HepG2 (cell line): Measurements from ENCODE around the gene UBR3. TPM values are rescaled to one million over a fixed set of nuclear protein-coding genes. Genes with fewer than 3 reads are reported as not detected.

ENCODE experiments used
- GATAD2A ChIP-seq: IDR thresholded peaks from 2 replicates; pipeline ENCODE4 v1.6.1; 2016
- HNRNPH1 ChIP-seq: fragments of 200-400 bp; formaldehyde crosslinking; optimal IDR thresholded peaks from 2 replicates; pipeline ENCODE3; 2017; ENCODE audit warnings: mild to moderate bottlenecking, low read depth, low read length
- IKZF1 ChIP-seq: fragments of 450-650 bp; IDR thresholded peaks from 2 replicates; pipeline ENCODE4 v1.7.1; 2016
- ZFP1 ChIP-seq: IDR thresholded peaks from 2 replicates; pipeline ENCODE4 v1.6.1; 2016
- ZNF225 ChIP-seq: sonication (generic); formaldehyde crosslinking; IDR thresholded peaks from 2 replicates; pipeline ENCODE4 v1.4.0; 2020; ENCODE audit warnings: mild to moderate bottlenecking, missing genetic modification reagents
- ZNF333 ChIP-seq: sonication (generic); formaldehyde crosslinking; IDR thresholded peaks from 2 replicates; pipeline ENCODE4 v1.4.0; 2020; ENCODE audit warnings: mild to moderate bottlenecking, missing genetic modification reagents, borderline replicate concordance
- ZNF713 ChIP-seq: sonication (generic); formaldehyde crosslinking; IDR thresholded peaks from 2 replicates; pipeline ENCODE4 v1.4.0; 2020; ENCODE audit warnings: mild to moderate bottlenecking, missing genetic modification reagents
- polyA plus RNA-seq, 8 experiments: library from polyadenylated mRNA; depleted of rRNA in 3 of 8; stranded (reverse) in 7 of 8; unstranded in 1 of 8; fragments of >200 nt; fragmentation: Illumina TruSeq in 4 of 8; extraction: Trizol in 4 of 8; gene quantifications; 2 replicates each; pipeline versions ENCODE4 v1.2.1 to v1.2.3, GENCODE V29; 2011 to 2016; ENCODE audit warnings: low read depth in 4 of 8, missing spikeins in 1 of 8, mixed read lengths in 1 of 8; ENCODE audit not compliant: insufficient read depth in 1 of 8
- total RNA-seq, 5 experiments: library from RNA; depleted of rRNA; stranded (reverse); fragments of >200 nt; fragmentation: Illumina TruSeq; extraction: Trizol; gene quantifications; 2 replicates each; pipeline ENCODE4 v1.2.3, GENCODE V29; 2016; ENCODE audit warnings: low read depth in 1 of 5
- TF ChIP-seq, protein P1 (sequence below): sonication (generic); formaldehyde crosslinking; IDR thresholded peaks from 2 replicates; pipeline ENCODE4 v1.9.0; 2021; ENCODE audit warnings: missing genetic modification reagents, borderline replicate concordance
- TF ChIP-seq, protein P2 (sequence below): sonication (generic); formaldehyde crosslinking; IDR thresholded peaks from 2 replicates; pipeline ENCODE4 v1.4.0; 2020; ENCODE audit warnings: missing genetic modification reagents
- TF ChIP-seq, protein P3 (sequence below): sonication (generic); formaldehyde crosslinking; IDR thresholded peaks from 2 replicates; pipeline ENCODE4 v1.4.0; 2020; ENCODE audit warnings: missing genetic modification reagents, borderline replicate concordance
- TF ChIP-seq, protein P4 (sequence below): sonication (generic); formaldehyde crosslinking; IDR thresholded peaks from 2 replicates; pipeline ENCODE4 v1.4.0; 2020; ENCODE audit warnings: missing genetic modification reagents
- TF ChIP-seq, protein P5 (sequence below): conservative IDR thresholded peaks from 2 replicates; pipeline ENCODE4 v1.6.1; 2018; ENCODE audit warnings: missing genetic modification reagents

UBR3 gene
- total and polyA plus RNA-seq, 2 of the 13 experiments (the other 11 are each of a cell fraction or from before 2014, with no cell fraction given), result 15.1 to 28.0 TPM

DNA sequence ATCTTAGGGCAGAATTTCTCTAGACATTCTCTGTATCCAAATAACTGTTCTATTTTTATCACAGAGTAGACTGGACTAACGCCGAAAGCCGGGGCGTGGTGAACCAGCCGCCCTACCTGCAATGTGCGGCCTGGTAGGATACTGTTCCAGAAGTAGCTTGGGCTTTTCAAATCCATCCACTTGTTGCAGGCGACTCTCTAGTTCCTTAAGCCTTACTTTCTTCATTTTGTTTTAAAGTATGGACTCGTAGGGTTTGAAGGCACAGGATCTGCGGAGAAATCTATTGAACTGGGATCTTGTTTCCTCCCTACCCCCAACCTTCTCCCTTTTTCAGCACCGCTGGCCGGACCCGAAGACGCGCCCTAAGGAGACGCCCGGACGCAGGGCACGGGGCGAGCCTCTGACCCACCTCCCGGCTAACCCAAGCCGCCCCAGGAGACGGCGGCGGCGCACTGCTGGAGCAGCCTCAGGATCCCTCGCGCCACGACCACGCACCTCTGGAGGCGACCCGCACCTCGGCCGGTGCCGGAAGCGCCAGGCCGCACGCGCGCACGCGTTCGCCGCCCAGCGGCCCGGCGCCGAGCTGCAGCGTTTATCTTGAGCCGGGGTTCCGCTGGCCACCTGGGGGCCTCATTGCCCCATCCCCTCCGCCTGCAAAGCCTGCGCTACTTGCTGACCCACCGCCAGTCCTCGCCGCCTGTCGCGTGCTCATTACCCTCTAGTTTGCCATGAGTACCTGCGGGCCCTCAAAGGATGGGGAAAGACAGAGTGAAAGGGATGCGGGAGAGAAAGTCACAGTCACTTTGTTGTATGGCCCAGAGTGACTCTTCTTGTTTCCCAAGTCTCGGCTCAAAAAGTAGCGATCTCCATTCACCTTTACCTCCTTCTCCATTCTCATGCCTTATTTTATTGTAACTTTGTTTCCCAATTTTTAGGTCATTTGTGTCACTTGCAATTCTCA lies 2.6 kb upstream of the UBR3 start, which contains the start of gene METTL5 (continued):
- TF ChIP-seq, protein P1, sequence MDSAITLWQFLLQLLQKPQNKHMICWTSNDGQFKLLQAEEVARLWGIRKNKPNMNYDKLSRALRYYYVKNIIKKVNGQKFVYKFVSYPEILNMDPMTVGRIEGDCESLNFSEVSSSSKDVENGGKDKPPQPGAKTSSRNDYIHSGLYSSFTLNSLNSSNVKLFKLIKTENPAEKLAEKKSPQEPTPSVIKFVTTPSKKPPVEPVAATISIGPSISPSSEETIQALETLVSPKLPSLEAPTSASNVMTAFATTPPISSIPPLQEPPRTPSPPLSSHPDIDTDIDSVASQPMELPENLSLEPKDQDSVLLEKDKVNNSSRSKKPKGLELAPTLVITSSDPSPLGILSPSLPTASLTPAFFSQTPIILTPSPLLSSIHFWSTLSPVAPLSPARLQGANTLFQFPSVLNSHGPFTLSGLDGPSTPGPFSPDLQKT, result peak; percentile 96; the same call in 1 of the 2 replicates
- 0 out of 2 replicates have a peak, but pooled peaks have one; percentile 4 for TF ChIP-seq ZFP1 (CRISPR knock-in tag)
- TF ChIP-seq, protein P2, sequence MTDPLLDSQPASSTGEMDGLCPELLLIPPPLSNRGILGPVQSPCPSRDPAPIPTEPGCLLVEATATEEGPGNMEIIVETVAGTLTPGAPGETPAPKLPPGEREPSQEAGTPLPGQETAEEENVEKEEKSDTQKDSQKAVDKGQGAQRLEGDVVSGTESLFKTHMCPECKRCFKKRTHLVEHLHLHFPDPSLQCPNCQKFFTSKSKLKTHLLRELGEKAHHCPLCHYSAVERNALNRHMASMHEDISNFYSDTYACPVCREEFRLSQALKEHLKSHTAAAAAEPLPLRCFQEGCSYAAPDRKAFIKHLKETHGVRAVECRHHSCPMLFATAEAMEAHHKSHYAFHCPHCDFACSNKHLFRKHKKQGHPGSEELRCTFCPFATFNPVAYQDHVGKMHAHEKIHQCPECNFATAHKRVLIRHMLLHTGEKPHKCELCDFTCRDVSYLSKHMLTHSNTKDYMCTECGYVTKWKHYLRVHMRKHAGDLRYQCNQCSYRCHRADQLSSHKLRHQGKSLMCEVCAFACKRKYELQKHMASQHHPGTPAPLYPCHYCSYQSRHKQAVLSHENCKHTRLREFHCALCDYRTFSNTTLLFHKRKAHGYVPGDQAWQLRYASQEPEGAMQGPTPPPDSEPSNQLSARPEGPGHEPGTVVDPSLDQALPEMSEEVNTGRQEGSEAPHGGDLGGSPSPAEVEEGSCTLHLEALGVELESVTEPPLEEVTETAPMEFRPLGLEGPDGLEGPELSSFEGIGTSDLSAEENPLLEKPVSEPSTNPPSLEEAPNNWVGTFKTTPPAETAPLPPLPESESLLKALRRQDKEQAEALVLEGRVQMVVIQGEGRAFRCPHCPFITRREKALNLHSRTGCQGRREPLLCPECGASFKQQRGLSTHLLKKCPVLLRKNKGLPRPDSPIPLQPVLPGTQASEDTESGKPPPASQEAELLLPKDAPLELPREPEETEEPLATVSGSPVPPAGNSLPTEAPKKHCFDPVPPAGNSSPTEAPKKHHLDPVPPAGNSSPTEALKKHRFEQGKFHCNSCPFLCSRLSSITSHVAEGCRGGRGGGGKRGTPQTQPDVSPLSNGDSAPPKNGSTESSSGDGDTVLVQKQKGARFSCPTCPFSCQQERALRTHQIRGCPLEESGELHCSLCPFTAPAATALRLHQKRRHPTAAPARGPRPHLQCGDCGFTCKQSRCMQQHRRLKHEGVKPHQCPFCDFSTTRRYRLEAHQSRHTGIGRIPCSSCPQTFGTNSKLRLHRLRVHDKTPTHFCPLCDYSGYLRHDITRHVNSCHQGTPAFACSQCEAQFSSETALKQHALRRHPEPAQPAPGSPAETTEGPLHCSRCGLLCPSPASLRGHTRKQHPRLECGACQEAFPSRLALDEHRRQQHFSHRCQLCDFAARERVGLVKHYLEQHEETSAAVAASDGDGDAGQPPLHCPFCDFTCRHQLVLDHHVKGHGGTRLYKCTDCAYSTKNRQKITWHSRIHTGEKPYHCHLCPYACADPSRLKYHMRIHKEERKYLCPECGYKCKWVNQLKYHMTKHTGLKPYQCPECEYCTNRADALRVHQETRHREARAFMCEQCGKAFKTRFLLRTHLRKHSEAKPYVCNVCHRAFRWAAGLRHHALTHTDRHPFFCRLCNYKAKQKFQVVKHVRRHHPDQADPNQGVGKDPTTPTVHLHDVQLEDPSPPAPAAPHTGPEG (CRISPR knock-in tag), result peak; percentile 82; the same call in 1 of the 2 replicates
- TF ChIP-seq HNRNPH1, result no peak
- TF ChIP-seq GATAD2A (CRISPR knock-in tag), result peak; percentile 61
- TF ChIP-seq ZNF713 (CRISPR knock-in tag), result no peak
- TF ChIP-seq, protein P3, sequence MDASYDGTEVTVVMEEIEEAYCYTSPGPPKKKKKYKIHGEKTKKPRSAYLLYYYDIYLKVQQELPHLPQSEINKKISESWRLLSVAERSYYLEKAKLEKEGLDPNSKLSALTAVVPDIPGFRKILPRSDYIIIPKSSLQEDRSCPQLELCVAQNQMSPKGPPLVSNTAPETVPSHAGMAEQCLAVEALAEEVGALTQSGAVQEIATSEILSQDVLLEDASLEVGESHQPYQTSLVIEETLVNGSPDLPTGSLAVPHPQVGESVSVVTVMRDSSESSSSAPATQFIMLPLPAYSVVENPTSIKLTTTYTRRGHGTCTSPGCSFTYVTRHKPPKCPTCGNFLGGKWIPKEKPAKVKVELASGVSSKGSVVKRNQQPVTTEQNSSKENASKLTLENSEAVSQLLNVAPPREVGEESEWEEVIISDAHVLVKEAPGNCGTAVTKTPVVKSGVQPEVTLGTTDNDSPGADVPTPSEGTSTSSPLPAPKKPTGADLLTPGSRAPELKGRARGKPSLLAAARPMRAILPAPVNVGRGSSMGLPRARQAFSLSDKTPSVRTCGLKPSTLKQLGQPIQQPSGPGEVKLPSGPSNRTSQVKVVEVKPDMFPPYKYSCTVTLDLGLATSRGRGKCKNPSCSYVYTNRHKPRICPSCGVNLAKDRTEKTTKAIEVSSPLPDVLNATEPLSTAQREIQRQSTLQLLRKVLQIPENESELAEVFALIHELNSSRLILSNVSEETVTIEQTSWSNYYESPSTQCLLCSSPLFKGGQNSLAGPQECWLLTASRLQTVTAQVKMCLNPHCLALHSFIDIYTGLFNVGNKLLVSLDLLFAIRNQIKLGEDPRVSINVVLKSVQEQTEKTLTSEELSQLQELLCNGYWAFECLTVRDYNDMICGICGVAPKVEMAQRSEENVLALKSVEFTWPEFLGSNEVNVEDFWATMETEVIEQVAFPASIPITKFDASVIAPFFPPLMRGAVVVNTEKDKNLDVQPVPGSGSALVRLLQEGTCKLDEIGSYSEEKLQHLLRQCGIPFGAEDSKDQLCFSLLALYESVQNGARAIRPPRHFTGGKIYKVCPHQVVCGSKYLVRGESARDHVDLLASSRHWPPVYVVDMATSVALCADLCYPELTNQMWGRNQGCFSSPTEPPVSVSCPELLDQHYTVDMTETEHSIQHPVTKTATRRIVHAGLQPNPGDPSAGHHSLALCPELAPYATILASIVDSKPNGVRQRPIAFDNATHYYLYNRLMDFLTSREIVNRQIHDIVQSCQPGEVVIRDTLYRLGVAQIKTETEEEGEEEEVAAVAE (CRISPR knock-in tag), result no peak
- TF ChIP-seq, protein P4, sequence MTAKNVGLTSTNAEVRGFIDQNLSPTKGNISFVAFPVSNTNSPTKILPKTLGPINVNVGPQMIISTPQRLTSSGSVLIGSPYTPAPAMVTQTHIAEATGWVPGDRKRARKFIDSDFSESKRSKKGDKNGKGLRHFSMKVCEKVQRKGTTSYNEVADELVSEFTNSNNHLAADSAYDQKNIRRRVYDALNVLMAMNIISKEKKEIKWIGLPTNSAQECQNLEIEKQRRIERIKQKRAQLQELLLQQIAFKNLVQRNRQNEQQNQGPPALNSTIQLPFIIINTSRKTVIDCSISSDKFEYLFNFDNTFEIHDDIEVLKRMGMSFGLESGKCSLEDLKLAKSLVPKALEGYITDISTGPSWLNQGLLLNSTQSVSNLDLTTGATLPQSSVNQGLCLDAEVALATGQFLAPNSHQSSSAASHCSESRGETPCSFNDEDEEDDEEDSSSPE (CRISPR knock-in tag), result peak; percentile 83
- no peak for TF ChIP-seq IKZF1
- TF ChIP-seq, protein P5, sequence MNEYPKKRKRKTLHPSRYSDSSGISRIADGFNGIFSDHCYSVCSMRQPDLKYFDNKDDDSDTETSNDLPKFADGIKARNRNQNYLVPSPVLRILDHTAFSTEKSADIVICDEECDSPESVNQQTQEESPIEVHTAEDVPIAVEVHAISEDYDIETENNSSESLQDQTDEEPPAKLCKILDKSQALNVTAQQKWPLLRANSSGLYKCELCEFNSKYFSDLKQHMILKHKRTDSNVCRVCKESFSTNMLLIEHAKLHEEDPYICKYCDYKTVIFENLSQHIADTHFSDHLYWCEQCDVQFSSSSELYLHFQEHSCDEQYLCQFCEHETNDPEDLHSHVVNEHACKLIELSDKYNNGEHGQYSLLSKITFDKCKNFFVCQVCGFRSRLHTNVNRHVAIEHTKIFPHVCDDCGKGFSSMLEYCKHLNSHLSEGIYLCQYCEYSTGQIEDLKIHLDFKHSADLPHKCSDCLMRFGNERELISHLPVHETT, result no peak; the same call in 1 of the 2 replicates
- TF ChIP-seq ZNF333 (CRISPR knock-in tag), result no peak; the same call in 1 of the 2 replicates
- no peak; the same call in none of the 2 replicates for TF ChIP-seq ZNF225 (CRISPR knock-in tag)
